ENCODE measurements around the gene THSD7A. TPM values are rescaled to one million over a fixed set of nuclear protein-coding genes. Genes with fewer than 3 reads are reported as not detected.
"Not testable (repeated sequence)": the region's sequence is repeated elsewhere in the genome, so short reads cannot be mapped to it uniquely, and the experiment has no call there.

Gene THSD7A
- total RNA-seq, 2 experiments from 2014 or later = not detected

DNA sequence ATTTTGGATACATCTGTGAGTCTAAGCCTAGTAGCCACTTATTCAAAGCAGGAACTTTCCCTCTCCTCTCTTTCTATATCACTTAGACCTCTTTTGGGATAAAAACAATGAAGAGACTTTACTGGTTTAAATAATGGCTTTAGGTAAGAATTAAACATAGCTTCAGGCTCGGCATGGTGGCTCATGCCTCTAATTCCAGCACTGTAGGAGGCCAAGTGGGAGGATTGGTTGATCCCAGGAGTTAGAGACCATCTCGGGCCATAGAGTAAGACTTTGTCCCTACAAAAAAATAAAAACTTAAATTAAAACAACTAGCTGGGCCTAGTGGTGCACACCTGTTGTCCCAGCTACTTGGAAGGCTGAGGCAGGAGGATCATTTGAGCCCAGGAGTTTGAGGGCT, 304.3 kb downstream of the THSD7A start:
- intact Hi-C loops (cut with micrococcal nuclease) = no loop called here
- H3K4me1 Mint-ChIP-seq (ENCODE audit: low read depth) = no peaks in the 10 kb centered on the region
- no peak overlapping the region for H3K27ac Mint-ChIP-seq

DNA sequence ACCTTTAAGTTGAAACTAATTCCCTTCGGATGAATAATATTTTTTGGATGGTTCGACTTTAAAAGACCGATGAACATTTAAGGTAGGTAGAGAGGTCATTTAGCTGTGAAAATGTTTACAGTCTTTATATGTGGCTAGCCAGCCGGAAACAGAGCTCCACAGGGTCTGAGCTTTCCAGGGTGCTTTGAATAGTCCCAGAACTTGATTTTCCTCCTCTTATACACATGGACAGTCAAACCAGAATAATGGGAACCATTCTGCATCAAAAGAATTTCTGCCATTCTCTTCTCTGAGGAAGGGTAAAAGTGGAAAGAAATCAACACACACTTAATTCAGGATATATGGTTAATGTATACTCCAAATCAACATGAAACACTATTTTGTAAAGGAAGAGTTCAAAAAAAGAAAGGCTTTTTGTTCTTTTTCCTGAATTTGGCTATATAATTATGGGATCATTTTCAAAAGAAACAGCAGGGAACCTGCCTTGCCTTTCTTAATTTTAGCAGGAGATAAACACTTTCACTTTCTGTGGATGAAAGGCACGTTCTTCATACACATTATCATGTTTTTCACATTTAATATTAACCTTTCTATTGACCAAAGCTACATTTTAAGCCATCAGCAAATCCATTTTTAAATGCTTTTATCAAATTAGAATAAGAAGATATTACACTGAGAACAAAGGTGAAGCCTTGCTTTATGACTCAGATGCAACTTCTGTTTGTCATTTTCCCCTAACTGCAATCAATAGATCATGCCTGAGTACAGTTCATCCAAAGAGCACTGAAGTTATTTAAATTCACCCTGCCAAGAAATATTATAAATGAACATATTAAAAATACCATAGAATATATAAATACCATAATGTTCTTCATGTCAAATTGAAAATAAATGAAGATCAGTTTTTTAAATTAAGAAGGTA, 307.3 kb downstream of the THSD7A start:
- POLR2A ChIA-PET = no interaction called here
- Mint-ChIP-seq H3K27me3 (no peaks in the 10 kb centered on the region), H3K9me3 (no peaks in the 10 kb centered on the region), H3K27ac (no peak overlapping the region), H3K4me3 (no peak overlapping the region), H3K36me3 (no peaks in the 10 kb centered on the region), H3K4me1 (ENCODE audit: low read depth) (no peaks in the 10 kb centered on the region)
- CTCF ChIA-PET = no interaction called here
- intact Hi-C loops (cut with micrococcal nuclease) = no loop called here
- DNase-seq = no peak

More for the DNA sequence above, 304.3 kb downstream of the THSD7A start:
- DNase-seq = no peak
- Mint-ChIP-seq H3K27me3 (no peaks in the 10 kb centered on the region), H3K9me3 (no peaks in the 10 kb centered on the region), H3K36me3 (no peaks in the 10 kb centered on the region), H3K4me3 (no peak overlapping the region)
- ChIA-PET CTCF (no interaction called here), POLR2A (no interaction called here)

DNA sequence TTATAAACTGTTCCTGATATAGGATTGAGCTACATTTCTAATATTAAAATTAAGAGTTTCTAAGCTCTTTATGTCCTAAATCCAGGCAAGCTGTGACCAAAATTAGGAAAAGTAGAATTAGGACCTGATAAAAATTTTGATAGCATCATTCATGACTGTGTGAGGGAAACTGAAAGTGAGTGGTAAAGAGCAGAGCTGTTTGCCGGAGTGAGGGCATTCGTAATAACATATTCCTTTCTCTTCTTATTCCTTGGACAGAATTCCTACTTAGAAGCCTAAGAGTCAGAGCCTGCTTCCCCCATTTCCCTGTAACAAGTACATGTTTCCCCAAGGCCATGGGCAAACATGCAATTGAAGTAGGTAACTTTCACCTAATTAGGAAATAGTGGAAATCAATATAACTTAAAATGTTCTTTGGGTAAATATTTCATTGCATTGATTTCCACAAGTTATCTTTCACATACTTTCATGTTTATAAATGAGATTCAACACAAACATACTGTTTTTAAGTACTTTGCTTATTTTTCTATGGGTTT, 310.0 kb downstream of the THSD7A start:
- intact Hi-C loops (cut with micrococcal nuclease); H3K9me3 Mint-ChIP-seq; H3K27ac Mint-ChIP-seq; H3K27me3 Mint-ChIP-seq; POLR2A ChIA-PET; CTCF ChIA-PET; H3K4me3 Mint-ChIP-seq; H3K4me1 Mint-ChIP-seq (ENCODE audit: low read depth); DNase-seq; H3K36me3 Mint-ChIP-seq: not testable (repeated sequence)

DNA sequence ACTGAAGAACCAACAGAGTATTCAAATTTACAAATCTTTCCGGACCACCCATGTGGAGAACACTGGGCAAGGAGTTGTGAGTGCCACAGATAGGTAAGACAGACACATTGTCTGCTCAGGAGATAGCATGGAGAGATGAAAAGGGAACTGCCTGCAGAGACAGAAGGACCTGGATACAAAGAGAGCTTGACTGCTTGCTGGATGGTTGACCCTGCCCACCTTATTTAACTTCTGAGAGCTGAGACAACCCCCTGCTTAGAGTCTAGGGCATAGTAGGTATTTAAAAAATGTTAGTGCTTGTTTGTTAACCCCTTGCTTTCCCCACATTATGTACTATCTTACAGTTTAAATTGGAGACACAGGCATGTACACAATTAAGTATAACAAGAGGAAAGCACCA, 314.1 kb downstream of the THSD7A start:
- H3K4me3 Mint-ChIP-seq = no peak overlapping the region
- DNase-seq = no peak
- no peaks in the 10 kb centered on the region for H3K27me3 Mint-ChIP-seq
- H3K27ac Mint-ChIP-seq = no peak overlapping the region
- H3K4me1 Mint-ChIP-seq (ENCODE audit: low read depth) = no peaks in the 10 kb centered on the region
- H3K36me3 Mint-ChIP-seq = no peaks in the 10 kb centered on the region
- no peaks in the 10 kb centered on the region for H3K9me3 Mint-ChIP-seq
- CTCF ChIA-PET = no interaction called here
- POLR2A ChIA-PET = no interaction called here
- intact Hi-C loops (cut with micrococcal nuclease) = no loop called here

DNA sequence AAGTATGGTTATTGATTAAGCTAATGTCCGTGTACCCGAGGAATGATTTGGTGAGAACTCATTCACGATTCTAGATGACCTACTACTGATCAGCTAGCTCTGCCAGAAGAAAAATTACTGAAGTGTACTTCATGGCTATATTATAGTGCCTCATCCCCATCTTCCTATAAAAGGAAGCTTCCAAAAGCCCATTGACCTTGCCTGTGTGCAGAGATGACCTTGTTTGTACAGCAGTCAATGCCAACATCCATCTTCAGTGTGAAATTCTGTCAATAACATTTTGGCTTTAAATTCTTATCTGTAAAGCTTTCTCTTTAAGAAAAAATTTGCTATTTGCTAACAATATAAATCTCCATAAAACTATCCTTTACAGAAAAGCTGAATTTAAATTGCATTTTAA, 315.7 kb downstream of the THSD7A start:
- Mint-ChIP-seq H3K27ac (no peak overlapping the region), H3K9me3 (no peaks in the 10 kb centered on the region), H3K36me3 (no peaks in the 10 kb centered on the region), H3K4me3 (no peak overlapping the region), H3K27me3 (no peaks in the 10 kb centered on the region), H3K4me1 (ENCODE audit: low read depth) (no peaks in the 10 kb centered on the region)
- POLR2A ChIA-PET = no interaction called here
- DNase-seq = no peak
- intact Hi-C loops (cut with micrococcal nuclease) = no loop called here
- CTCF ChIA-PET = interaction anchor here (0.6 to 0.7 kb wide), 2 partner anchors 32 to 41 kb away, joined by 3 read pairs; no protein-coding TSS in a partner anchor

DNA sequence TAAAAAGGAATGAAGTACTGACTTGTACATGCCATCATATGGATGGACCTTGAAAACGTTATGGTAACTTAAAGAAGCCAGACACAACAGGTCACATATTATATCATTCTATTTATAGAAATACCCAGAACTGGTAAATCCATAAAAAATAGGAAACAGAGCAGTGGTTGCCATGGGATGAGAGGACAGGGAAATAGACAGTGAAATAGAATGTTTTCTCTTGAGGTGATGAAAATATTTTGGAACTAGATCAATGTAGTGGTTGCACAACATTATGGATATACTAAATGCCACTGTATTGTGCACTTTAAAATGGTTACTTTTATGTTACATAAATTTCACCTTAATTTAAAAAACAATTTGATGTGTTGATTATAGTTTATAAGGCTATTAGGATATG, 318.5 kb downstream of the THSD7A start:
- POLR2A ChIA-PET = no interaction called here
- H3K9me3 Mint-ChIP-seq = no peaks in the 10 kb centered on the region
- no peaks in the 10 kb centered on the region for H3K27me3 Mint-ChIP-seq
- H3K27ac Mint-ChIP-seq = no peak overlapping the region
- intact Hi-C loops (cut with micrococcal nuclease) = no loop called here
- H3K4me1 Mint-ChIP-seq (ENCODE audit: low read depth) = no peaks in the 10 kb centered on the region
- H3K4me3 Mint-ChIP-seq = no peak overlapping the region
- CTCF ChIA-PET = no interaction called here
- H3K36me3 Mint-ChIP-seq = no peaks in the 10 kb centered on the region
- DNase-seq = no peak

DNA sequence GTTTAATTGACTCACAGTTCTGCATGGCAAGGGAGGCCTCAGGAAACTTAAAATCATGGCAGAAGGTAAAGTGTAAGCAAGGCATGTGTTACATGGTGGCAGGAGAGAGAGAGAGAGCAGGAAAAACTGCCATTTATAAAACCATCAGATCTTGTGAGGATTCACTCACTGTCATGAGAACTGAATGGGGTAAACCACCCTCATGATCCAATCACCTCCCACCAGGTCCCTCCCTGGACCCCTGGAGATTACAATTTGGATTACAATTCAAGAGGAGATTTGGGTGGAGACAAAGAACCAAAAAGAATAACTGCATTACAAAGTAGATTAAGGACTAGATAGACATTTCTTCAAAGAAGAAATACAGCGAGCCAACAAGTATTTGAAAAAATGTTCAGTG, 324.1 kb downstream of the THSD7A start:
- Mint-ChIP-seq H3K4me1 (ENCODE audit: low read depth) (no peaks in the 10 kb centered on the region), H3K27me3 (no peaks in the 10 kb centered on the region), H3K27ac (no peak overlapping the region), H3K9me3 (peaks cover 7% of the 10 kb centered on the region), H3K36me3 (no peaks in the 10 kb centered on the region), H3K4me3 (no peak overlapping the region)
- CTCF ChIA-PET = no interaction called here
- intact Hi-C loops (cut with micrococcal nuclease) = no loop called here
- POLR2A ChIA-PET = no interaction called here
- no peak for DNase-seq

DNA sequence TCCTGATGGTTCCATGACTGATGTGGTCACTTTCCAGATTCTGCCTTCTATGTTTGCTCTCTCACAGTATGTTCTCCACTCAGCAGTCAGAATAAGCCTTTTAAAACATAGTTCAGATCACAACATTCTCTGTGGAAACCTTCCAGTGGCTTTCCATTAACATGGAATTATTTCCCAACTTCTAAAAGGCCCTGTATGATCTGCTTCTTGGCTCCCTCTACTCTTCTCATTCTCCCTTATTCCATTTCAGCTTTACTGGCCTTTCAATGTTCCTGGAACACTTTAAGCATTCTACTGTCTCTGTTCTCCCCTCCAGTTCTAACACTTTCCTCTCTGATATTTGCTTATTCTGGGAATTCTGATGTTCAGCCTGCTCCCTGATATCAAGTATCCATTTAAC, 325.6 kb downstream of the THSD7A start:
- POLR2A ChIA-PET = no interaction called here
- intact Hi-C loops (cut with micrococcal nuclease) = no loop called here

DNA sequence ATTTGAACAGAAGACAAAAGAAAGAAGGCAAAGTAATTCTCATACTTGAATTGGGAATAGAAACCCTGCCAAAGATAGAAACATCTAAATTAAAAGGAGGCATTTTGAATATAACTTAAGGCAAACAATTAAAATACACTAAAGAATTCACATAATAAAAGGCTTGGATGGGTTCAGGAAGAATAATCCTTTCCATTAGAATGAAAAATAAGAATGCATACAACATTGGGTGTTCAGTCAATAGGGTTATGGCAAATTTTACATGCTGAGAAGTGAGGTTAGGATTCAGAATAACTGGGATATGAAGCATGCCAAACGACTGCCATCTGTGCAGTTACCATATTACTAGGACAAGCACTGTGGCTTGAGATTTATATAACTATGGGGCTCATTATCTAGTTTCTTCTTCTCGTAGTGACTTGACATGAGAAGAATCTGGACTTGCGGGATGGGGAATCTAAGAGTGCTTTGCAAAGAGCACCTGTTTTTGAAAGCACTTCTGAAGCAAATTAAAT, 326.5 kb downstream of the THSD7A start:
- Mint-ChIP-seq H3K27ac (no peak overlapping the region), H3K27me3 (no peaks in the 10 kb centered on the region), H3K36me3 (no peaks in the 10 kb centered on the region), H3K4me1 (ENCODE audit: low read depth) (no peaks in the 10 kb centered on the region), H3K9me3 (peaks cover 22% of the 10 kb centered on the region), H3K4me3 (no peak overlapping the region)
- intact Hi-C loops (cut with micrococcal nuclease) = no loop called here
- POLR2A ChIA-PET = no interaction called here
- CTCF ChIA-PET = no interaction called here
- no peak for DNase-seq

More for the DNA sequence above, 325.6 kb downstream of the THSD7A start:
- H3K4me1 Mint-ChIP-seq (ENCODE audit: low read depth) = no peaks in the 10 kb centered on the region
- no peak for DNase-seq
- CTCF ChIA-PET = no interaction called here
- no peaks in the 10 kb centered on the region for H3K36me3 Mint-ChIP-seq
- no peaks in the 10 kb centered on the region for H3K27me3 Mint-ChIP-seq
- H3K9me3 Mint-ChIP-seq = peaks cover 17% of the 10 kb centered on the region
- H3K27ac Mint-ChIP-seq = no peak overlapping the region
- H3K4me3 Mint-ChIP-seq = no peak overlapping the region

DNA sequence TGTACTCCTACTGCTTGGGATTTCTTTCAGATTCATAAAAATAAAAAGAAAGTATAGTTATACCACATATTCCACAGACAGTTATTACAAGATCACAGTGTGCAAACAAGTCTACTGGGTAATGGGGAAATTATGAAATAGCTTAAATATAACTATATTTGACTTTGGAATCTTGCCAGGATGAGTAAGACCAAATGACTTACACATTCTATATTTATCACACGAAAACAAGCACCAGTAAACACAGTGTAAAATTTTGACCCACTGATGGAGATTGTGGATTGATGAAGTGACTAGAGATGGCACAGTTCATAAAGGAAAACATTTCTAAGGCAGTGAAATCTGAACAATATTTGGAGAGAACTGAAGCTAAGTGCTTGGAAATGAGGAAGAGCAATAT, 339.7 kb downstream of the THSD7A start:
- Mint-ChIP-seq H3K4me1 (ENCODE audit: low read depth) (no peaks in the 10 kb centered on the region), H3K27me3 (no peaks in the 10 kb centered on the region), H3K27ac (no peak overlapping the region), H3K4me3 (no peak overlapping the region), H3K36me3 (no peaks in the 10 kb centered on the region), H3K9me3 (peaks cover 10% of the 10 kb centered on the region)
- ChIA-PET POLR2A (no interaction called here), CTCF (no interaction called here)
- intact Hi-C loops (cut with micrococcal nuclease) = no loop called here
- no peak for DNase-seq

DNA sequence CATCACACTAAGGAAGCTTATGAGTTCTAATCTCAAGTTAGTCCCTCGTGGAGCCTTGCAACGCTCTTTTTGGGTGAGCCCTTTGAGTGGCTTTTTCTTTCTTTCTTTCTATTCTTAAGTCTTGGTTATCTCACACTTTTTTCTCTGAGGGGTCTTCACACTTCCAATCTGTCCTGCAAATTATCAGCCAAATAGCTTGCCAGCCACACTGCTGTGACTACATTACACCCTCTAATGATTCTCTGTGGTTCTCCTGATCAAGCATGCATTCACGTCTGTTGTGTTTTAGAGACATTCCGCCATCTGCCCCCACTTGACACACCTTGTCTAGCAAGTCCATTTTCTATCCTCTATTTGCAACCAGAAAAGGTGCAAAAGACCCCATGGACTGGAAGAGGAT, 340.2 kb downstream of the THSD7A start:
- POLR2A ChIA-PET = no interaction called here
- peaks cover 6% of the 10 kb centered on the region for H3K9me3 Mint-ChIP-seq
- CTCF ChIA-PET = interaction anchor here (0.8 kb wide), 1 partner anchor 10 kb away, joined by 3 read pairs; no protein-coding TSS in a partner anchor
- H3K4me3 Mint-ChIP-seq = no peak overlapping the region
- H3K27ac Mint-ChIP-seq = no peak overlapping the region
- no peaks in the 10 kb centered on the region for H3K4me1 Mint-ChIP-seq (ENCODE audit: low read depth)
- H3K36me3 Mint-ChIP-seq = no peaks in the 10 kb centered on the region
- no peaks in the 10 kb centered on the region for H3K27me3 Mint-ChIP-seq
- intact Hi-C loops (cut with micrococcal nuclease) = no loop called here
- DNase-seq = no peak

DNA sequence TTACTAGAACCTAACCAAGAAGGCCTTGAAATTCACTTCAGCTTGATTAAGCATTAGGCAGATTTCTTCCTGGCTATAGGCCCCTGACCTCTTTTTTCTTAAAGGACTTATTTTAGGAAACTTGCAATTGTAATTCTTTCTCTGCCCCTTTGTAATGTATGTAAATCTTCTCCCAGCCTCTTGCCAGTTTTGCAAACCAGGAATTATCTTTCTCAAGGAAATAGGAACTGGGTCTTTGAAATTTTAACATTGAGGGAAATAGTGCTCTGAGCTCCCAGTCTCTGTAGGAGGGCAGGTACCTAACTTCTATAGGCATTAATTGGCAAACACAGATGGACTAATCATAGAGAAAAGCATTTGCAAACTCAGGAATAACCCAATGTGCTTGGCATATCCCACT, 342.7 kb downstream of the THSD7A start:
- Mint-ChIP-seq H3K27me3 (no peaks in the 10 kb centered on the region), H3K9me3 (no peaks in the 10 kb centered on the region)
- intact Hi-C loops (cut with micrococcal nuclease) = no loop called here

DNA sequence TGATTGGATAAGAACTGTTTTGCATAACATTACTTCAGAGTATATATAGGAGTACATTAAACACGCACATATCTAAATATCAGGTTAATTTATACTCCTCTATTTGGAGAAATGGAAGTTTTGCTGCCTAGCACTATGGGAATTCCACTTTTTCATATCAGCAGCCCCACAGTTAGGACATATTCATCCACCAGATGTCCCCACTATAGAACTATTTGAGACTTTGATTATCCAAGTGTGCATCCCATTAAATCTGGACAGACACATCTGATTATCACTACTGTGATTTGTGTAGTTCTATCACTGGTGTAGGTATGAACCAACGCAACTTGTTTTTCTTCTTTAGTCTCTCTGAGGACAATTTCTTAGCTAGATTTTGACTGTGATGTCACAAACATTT, 345.7 kb downstream of the THSD7A start:
- Mint-ChIP-seq H3K9me3 (no peaks in the 10 kb centered on the region), H3K4me3 (no peak overlapping the region), H3K27ac (no peak overlapping the region), H3K36me3 (no peaks in the 10 kb centered on the region), H3K4me1 (ENCODE audit: low read depth) (no peaks in the 10 kb centered on the region), H3K27me3 (no peaks in the 10 kb centered on the region)
- DNase-seq = no peak
- intact Hi-C loops (cut with micrococcal nuclease) = no loop called here
- ChIA-PET CTCF (no interaction called here), POLR2A (no interaction called here)

More for the DNA sequence above, 342.7 kb downstream of the THSD7A start:
- no peak overlapping the region for H3K4me3 Mint-ChIP-seq
- ChIA-PET CTCF (no interaction called here), POLR2A (no interaction called here)
- H3K36me3 Mint-ChIP-seq = no peaks in the 10 kb centered on the region
- DNase-seq = no peak
- no peak overlapping the region for H3K27ac Mint-ChIP-seq
- H3K4me1 Mint-ChIP-seq (ENCODE audit: low read depth) = no peaks in the 10 kb centered on the region
